ENCODE data around the gene IGF2R. TPM values are rescaled to one million over a fixed set of nuclear protein-coding genes. Genes with fewer than 3 reads are reported as not detected.

The IGF2R gene
- total RNA-seq, 2 experiments from 2014 or later: 19.3 to 37.6 TPM

- no peaks in the 10 kb centered on the region for H3K9me2 ChIP-seq (ENCODE audit: insufficient read depth, low read length)
- no peak overlapping the region for H3K27ac ChIP-seq (ENCODE audit: low read depth, low read length, poor library complexity, severe bottlenecking)
- CTCF ChIA-PET (ENCODE audit: unreplicated experiment): no interaction called here
- no peaks in the 10 kb centered on the region for H4K20me1 ChIP-seq (ENCODE audit: insufficient read depth, low read length)
- H3K36me3 ChIP-seq (ENCODE audit: insufficient read depth, low read length): peaks cover 13% of the 10 kb centered on the region; the same call in 1 of the 2 replicates
- H3K79me2 ChIP-seq (ENCODE audit: insufficient read depth, low read depth, low read length): no peaks in the 10 kb centered on the region
- POLR2A ChIA-PET: no interaction called here
- no peak overlapping the region for H3K4me2 ChIP-seq (ENCODE audit: low read length)
- H3K4me3 ChIP-seq (ENCODE audit: low read depth, low read length, poor library complexity, severe bottlenecking): no peak overlapping the region
- H3K4me1 ChIP-seq (ENCODE audit: insufficient read depth, low read length, poor library complexity, severe bottlenecking): no peaks in the 10 kb centered on the region
- intact Hi-C loops (cut with micrococcal nuclease; ENCODE audit: unreplicated experiment): loop anchor here (10.0 kb wide), 1 partner anchor 413 kb away; the partner anchor contains the start of gene SOD2
- BruUV-seq (replicated peaks): no TSS peak
- H2AFZ ChIP-seq (ENCODE audit: low read length): no peak overlapping the region
- TF ChIP-seq EZH2phosphoT487 (IDR thresholded peaks at IDR 0.05; ENCODE audit: borderline replicate concordance, low read depth, low read length): no peak
- TF ChIP-seq, protein P1, sequence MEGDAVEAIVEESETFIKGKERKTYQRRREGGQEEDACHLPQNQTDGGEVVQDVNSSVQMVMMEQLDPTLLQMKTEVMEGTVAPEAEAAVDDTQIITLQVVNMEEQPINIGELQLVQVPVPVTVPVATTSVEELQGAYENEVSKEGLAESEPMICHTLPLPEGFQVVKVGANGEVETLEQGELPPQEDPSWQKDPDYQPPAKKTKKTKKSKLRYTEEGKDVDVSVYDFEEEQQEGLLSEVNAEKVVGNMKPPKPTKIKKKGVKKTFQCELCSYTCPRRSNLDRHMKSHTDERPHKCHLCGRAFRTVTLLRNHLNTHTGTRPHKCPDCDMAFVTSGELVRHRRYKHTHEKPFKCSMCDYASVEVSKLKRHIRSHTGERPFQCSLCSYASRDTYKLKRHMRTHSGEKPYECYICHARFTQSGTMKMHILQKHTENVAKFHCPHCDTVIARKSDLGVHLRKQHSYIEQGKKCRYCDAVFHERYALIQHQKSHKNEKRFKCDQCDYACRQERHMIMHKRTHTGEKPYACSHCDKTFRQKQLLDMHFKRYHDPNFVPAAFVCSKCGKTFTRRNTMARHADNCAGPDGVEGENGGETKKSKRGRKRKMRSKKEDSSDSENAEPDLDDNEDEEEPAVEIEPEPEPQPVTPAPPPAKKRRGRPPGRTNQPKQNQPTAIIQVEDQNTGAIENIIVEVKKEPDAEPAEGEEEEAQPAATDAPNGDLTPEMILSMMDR (conservative IDR thresholded peaks at IDR 0.05; ENCODE audit: low read length): no peak
- H3K9me3 ChIP-seq (ENCODE audit: low read length): no peaks in the 10 kb centered on the region
- DNase-seq (ENCODE audit: low spot score): no peak
These were observed 139.2 kb downstream of the IGF2R start for GRCh38 chr6:160108077-160108476.

DNA sequence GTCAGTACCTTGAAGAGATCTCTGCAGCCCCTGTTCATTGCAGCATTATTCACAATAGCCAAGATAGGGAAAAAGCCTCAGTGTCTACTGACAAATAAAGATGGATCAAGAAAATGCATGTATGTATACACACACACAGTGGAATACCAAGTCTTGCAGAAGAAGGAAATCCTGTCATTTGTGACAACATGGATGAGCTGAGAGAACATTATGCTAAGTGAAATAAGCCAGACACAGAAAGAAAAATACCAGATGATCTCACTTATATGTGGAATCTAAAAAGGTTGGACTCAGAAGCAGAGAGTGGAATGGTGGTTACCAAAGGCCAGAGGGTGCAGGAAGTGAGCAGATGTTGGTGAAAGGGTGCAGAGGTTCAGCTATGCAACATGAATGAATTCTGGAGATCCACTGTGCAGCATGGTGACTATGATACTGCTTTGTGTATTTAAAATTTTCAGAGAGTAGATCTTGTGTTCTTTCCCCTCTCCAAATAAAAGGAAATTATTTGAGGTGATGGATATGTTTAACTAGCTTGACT is 141.8 kb downstream of the IGF2R start:
- ChIA-PET CTCF (ENCODE audit: unreplicated experiment) (no interaction called here), POLR2A (no interaction called here)
- no TSS peak for BruUV-seq (replicated peaks)
- no peak overlapping the region for H3K4me3 ChIP-seq (ENCODE audit: low read depth, low read length, poor library complexity, severe bottlenecking)
- no peak for TF ChIP-seq EZH2phosphoT487 (IDR thresholded peaks at IDR 0.05; ENCODE audit: borderline replicate concordance, low read depth, low read length)
- TF ChIP-seq, protein P1 (conservative IDR thresholded peaks at IDR 0.05; ENCODE audit: low read length): no peak
- DNase-seq (ENCODE audit: low spot score): no peak
- H3K79me2 ChIP-seq (ENCODE audit: insufficient read depth, low read depth, low read length): no peaks in the 10 kb centered on the region
- no peaks in the 10 kb centered on the region for H3K9me3 ChIP-seq (ENCODE audit: low read length)
- H3K27ac ChIP-seq (ENCODE audit: low read depth, low read length, poor library complexity, severe bottlenecking): no peak overlapping the region
- H4K20me1 ChIP-seq (ENCODE audit: insufficient read depth, low read length): no peaks in the 10 kb centered on the region
- intact Hi-C loops (cut with micrococcal nuclease; ENCODE audit: unreplicated experiment): no loop called here
- H3K4me1 ChIP-seq (ENCODE audit: insufficient read depth, low read length, poor library complexity, severe bottlenecking): no peaks in the 10 kb centered on the region
- no peak overlapping the region for H3K4me2 ChIP-seq (ENCODE audit: low read length)
- H3K9me2 ChIP-seq (ENCODE audit: insufficient read depth, low read length): no peaks in the 10 kb centered on the region
- no peaks in the 10 kb centered on the region for H3K36me3 ChIP-seq (ENCODE audit: insufficient read depth, low read length)
- no peak overlapping the region for H2AFZ ChIP-seq (ENCODE audit: low read length)

DNA sequence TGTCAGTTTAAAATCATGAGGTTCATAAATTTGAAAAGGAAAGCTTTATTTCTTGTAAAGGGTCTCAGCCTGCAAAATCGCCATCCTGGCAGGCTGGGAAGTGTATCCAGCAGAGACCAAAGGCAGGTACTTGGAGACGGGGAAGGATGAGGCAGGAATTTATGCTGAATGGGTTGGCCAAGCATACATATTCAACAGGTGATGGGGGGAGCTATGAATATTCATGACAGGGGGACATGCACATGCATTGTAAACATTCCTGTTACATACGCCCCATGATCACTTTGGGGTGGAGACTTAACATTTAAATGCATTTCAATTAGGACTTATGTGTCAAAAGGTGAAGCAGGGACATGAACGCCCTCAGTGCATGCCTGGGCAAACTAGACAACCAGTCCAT is 142.9 kb downstream of the IGF2R start:
- intact Hi-C loops (cut with micrococcal nuclease; ENCODE audit: unreplicated experiment): no loop called here
- Histone ChIP-seq H3K36me3 (ENCODE audit: insufficient read depth, low read length) (no peaks in the 10 kb centered on the region), H3K79me2 (ENCODE audit: insufficient read depth, low read depth, low read length) (no peaks in the 10 kb centered on the region), H4K20me1 (ENCODE audit: insufficient read depth, low read length) (no peaks in the 10 kb centered on the region), H3K4me2 (ENCODE audit: low read length) (no peak overlapping the region), H3K4me3 (ENCODE audit: low read depth, low read length, poor library complexity, severe bottlenecking) (no peak overlapping the region), H2AFZ (ENCODE audit: low read length) (no peak overlapping the region), H3K9me2 (ENCODE audit: insufficient read depth, low read length) (no peaks in the 10 kb centered on the region), H3K27ac (ENCODE audit: low read depth, low read length, poor library complexity, severe bottlenecking) (no peak overlapping the region), H3K4me1 (ENCODE audit: insufficient read depth, low read length, poor library complexity, severe bottlenecking) (no peaks in the 10 kb centered on the region), H3K9me3 (ENCODE audit: low read length) (no peaks in the 10 kb centered on the region)
- no peak for TF ChIP-seq EZH2phosphoT487 (IDR thresholded peaks at IDR 0.05; ENCODE audit: borderline replicate concordance, low read depth, low read length)
- no peak for DNase-seq (ENCODE audit: low spot score)
- POLR2A ChIA-PET: interaction anchor here (0.5 kb wide), 1 partner anchor 166 kb away, joined by 3 read pairs; no protein-coding TSS in a partner anchor
- BruUV-seq (replicated peaks): no TSS peak
- CTCF ChIA-PET (ENCODE audit: unreplicated experiment): no interaction called here
